B cell (primary cell): ENCODE measurements around the gene LILRB4. TPM values are rescaled to one million over a fixed set of nuclear protein-coding genes. Genes with fewer than 3 reads are reported as not detected.

Experiments
- ATAC-seq: fragments of 200-7000 bp; cut with Tn5 transposase; one replicate; pipeline ENCODE4 v1.10.0; 2021; ENCODE audit warnings: low read depth, mild to moderate bottlenecking, moderate number of reproducible peaks, moderate library complexity
- CTCF ChIA-PET: fragments of 350-600 bp; sonication (Branson Sonifier 250); formaldehyde crosslinking; loops from one replicate; lab custom pipeline; 2021; ENCODE audit warnings: antibody characterized with exemption, inconsistent platforms; lab: Charles Lee
- POLR2A ChIA-PET: fragments of 350-600 bp; sonication (Branson Sonifier 250); formaldehyde crosslinking; loops from one replicate; lab custom pipeline; 2021; ENCODE audit warnings: antibody characterized with exemption; lab: Charles Lee
- DNase-seq: peaks from one replicate; pipeline ENCODE4 v3.0.0; 2013
- H2AFZ ChIP-seq: 2 replicates; pipeline ENCODE4 v1.6.1; 2012; ENCODE audit warnings: mild to moderate bottlenecking, low read depth, low read length; ENCODE audit not compliant: insufficient read depth, poor library complexity, severe bottlenecking
- H3K27ac ChIP-seq, 2 donors: 1 replicate in 1 of 2; 2 replicates in 1 of 2; pipeline ENCODE4 v1.5.1; 2012 to 2013; ENCODE audit warnings: low read length in 2 of 2, mild to moderate bottlenecking in 2 of 2, moderate library complexity in 1 of 2
- H3K27me3 ChIP-seq, 4 experiments: fragments of 200-600 bp in 1 of 4; sonication (generic) in 1 of 4; replicated peaks in 1 of 4; 1 replicate in 2 of 4; 2 replicates in 2 of 4; pipeline versions ENCODE4 v1.6.1 to v1.7.0; 2013 to 2016; ENCODE audit warnings: low read length in 3 of 4, mild to moderate bottlenecking in 2 of 4, mixed read lengths in 1 of 4, moderate library complexity in 1 of 4; ENCODE audit not compliant: insufficient read depth in 4 of 4, control insufficient read depth in 3 of 4; ENCODE audit errors: control extremely low read depth in 1 of 4
- H3K36me3 ChIP-seq, 2 experiments: replicated peaks in 1 of 2; 1 replicate in 1 of 2; 2 replicates in 1 of 2; pipeline versions ENCODE4 v1.6.1 to v1.7.1; 2013; ENCODE audit warnings: low read length in 1 of 2; ENCODE audit not compliant: insufficient read depth in 2 of 2, control insufficient read depth in 1 of 2; ENCODE audit errors: control extremely low read depth in 1 of 2, extremely low read depth in 1 of 2
- H3K4me1 ChIP-seq, 2 donors: fragments of 200-600 bp in 1 of 2; sonication (generic) in 1 of 2; 1 replicate in 1 of 2; 2 replicates in 1 of 2; pipeline versions ENCODE4 v1.5.1 to v1.6.1; 2013 to 2017; ENCODE audit warnings: low read length in 2 of 2; ENCODE audit not compliant: control insufficient read depth in 2 of 2, insufficient read depth in 2 of 2
- H3K4me2 ChIP-seq: replicated peaks from 2 replicates; pipeline ENCODE3; 2012; ENCODE audit warnings: mild to moderate bottlenecking, low read depth, low read length; ENCODE audit not compliant: poor library complexity, severe bottlenecking
- H3K4me3 ChIP-seq, 5 experiments: fragments of 200-600 bp in 1 of 5; sonication (generic) in 1 of 5; 1 replicate in 3 of 5; 2 replicates in 2 of 5; pipeline versions ENCODE4 v1.5.1 to v1.7.0; 2011 to 2016; ENCODE audit warnings: low read length in 4 of 5, mild to moderate bottlenecking in 4 of 5, low read depth in 2 of 5, control low read depth in 1 of 5, moderate library complexity in 1 of 5; ENCODE audit not compliant: insufficient read depth in 1 of 5; ENCODE audit errors: control extremely low read depth in 1 of 5, extremely low read depth in 1 of 5
- H3K79me2 ChIP-seq: fragments of 200-600 bp; sonication (generic); one replicate; pipeline ENCODE4 v1.6.0; 2016; ENCODE audit warnings: low read length; ENCODE audit not compliant: control insufficient read depth, insufficient read depth
- H3K9ac ChIP-seq: fragments of 200-600 bp; sonication (generic); 2 replicates; pipeline ENCODE4 v1.6.1; 2017; ENCODE audit warnings: mild to moderate bottlenecking, low read length, moderate library complexity
- H3K9me3 ChIP-seq, 3 donors: one replicate each; pipeline versions ENCODE4 v1.6.1 to v1.7.1; 2013; ENCODE audit warnings: low read length in 2 of 3; ENCODE audit not compliant: control insufficient read depth in 2 of 3, insufficient read depth in 1 of 3; ENCODE audit errors: control extremely low read depth in 1 of 3
- H4K20me1 ChIP-seq: 2 replicates; pipeline ENCODE4 v1.6.0; 2012; ENCODE audit warnings: mild to moderate bottlenecking, low read length; ENCODE audit not compliant: insufficient read depth, control insufficient read depth, poor library complexity, severe bottlenecking
- H3K27ac Mint-ChIP-seq: one replicate; pipeline ENCODE4 v1.8.0; 2021; ENCODE audit warnings: mixed read lengths
- H3K27me3 Mint-ChIP-seq: one replicate; pipeline ENCODE4 v1.8.0; 2021; ENCODE audit warnings: mixed read lengths
- H3K4me1 Mint-ChIP-seq: one replicate; pipeline ENCODE4 v1.8.0; 2021; ENCODE audit warnings: mixed read lengths
- H3K4me3 Mint-ChIP-seq: one replicate; pipeline ENCODE4 v1.8.0; 2021; ENCODE audit warnings: mixed read lengths
- H3K9me3 Mint-ChIP-seq: one replicate; pipeline ENCODE4 v1.8.0; 2022; ENCODE audit warnings: mixed read lengths; ENCODE audit not compliant: insufficient read depth
- CTCF ChIP-seq: fragments of 200-600 bp; IDR thresholded peaks from one replicate; pipeline ENCODE4 v1.8.0; 2022; ENCODE audit warnings: antibody characterized with exemption, mild to moderate bottlenecking
- EZH2 ChIP-seq: IDR thresholded peaks from 2 replicates; pipeline ENCODE4 v1.6.1; 2012; ENCODE audit warnings: borderline replicate concordance, low read depth, mild to moderate bottlenecking, moderate library complexity, low read length; ENCODE audit not compliant: insufficient read depth, poor library complexity, severe bottlenecking
- WGBS: methylation state at CpG from one replicate; pipeline ENCODE4 v1.1.5; 2013; ENCODE audit warnings: missing lambda C conversion rate; ENCODE audit not compliant: insufficient coverage; 5-methylcytosine and 5-hydroxymethylcytosine counted together
- intact Hi-C: fragments of 100-400 bp; cut with micrococcal nuclease; formaldehyde crosslinking; loops from one replicate; pipeline ENCODE4 v1.10.0; 2022
- polyA plus RNA-seq: library from polyadenylated mRNA; depleted of rRNA; stranded (reverse); fragments of >200 nt; gene quantifications from 2 replicates; pipeline ENCODE4 v1.2.3, GENCODE V29; 2012
- total RNA-seq, 2 donors: library from RNA; stranded (reverse); fragments of 120-200 nt in 1 of 2; gene quantifications; 1 replicate in 1 of 2; 2 replicates in 1 of 2; pipeline versions ENCODE4 v1.2.3 to v1.2.4, GENCODE V29; 2013 to 2022

The LILRB4 gene
- total and polyA plus RNA-seq, 2 donors (not counting 1 experiment from before 2014, with no cell fraction given) = 1.1 to 2.8 TPM

GRCh38 chr19:54653181-54653809 lies 9.5 kb upstream of the LILRB4 start:
- POLR2A ChIA-PET = no interaction called here
- H3K27me3 Mint-ChIP-seq = no peaks in the 10 kb centered on the region
- intact Hi-C loops = loop anchor here (1.0 to 5.0 kb wide), 2 partner anchors 23 to 36 kb away; no protein-coding TSS in a partner anchor
- H3K4me2 ChIP-seq = no peak overlapping the region
- no peaks in the 10 kb centered on the region for H4K20me1 ChIP-seq
- H3K36me3 ChIP-seq = no peaks in the 10 kb centered on the region
- H3K4me3 Mint-ChIP-seq = no peak overlapping the region
- H3K4me1 Mint-ChIP-seq = peaks cover 9% of the 10 kb centered on the region
- DNase-seq (peak; percentile 62), ATAC-seq (peak; percentile 36)
- H3K4me1 ChIP-seq = peaks cover 3% of the 10 kb centered on the region in 2 donors
- H3K9me3 ChIP-seq = no peaks in the 10 kb centered on the region
- H3K9ac ChIP-seq = no peak overlapping the region
- WGBS = no CpG with 5 or more reads among the region's 6 CpGs
- no peaks in the 10 kb centered on the region for H3K79me2 ChIP-seq
- CTCF ChIA-PET = interaction anchor here (0.6 to 5.4 kb wide), 14 partner anchors 11 to 918 kb away, joined by 3 to 97 read pairs (median 7); partner anchors contain the start of genes LILRB1 and LILRB4
- no peak overlapping the region for H3K27ac ChIP-seq
- H2AFZ ChIP-seq = no peak overlapping the region
- H3K27me3 ChIP-seq = no peaks in the 10 kb centered on the region
- H3K9me3 Mint-ChIP-seq = no peaks in the 10 kb centered on the region
- H3K27ac Mint-ChIP-seq = no peak overlapping the region
- no peak overlapping the region for H3K4me3 ChIP-seq
- TF ChIP-seq CTCF (peak; percentile 89), EZH2 (no peak)
